SU-DHL-6 (cell line): Measurements from ENCODE around the gene U2AF1L4.

ENCODE experiments used
- CTCF ChIP-seq: fragments of 200-600 bp; sonication (generic); IDR thresholded peaks from one replicate; pipeline ENCODE4 v1.5.1; 2017; ENCODE audit warnings: antibody characterized with exemption, mild to moderate bottlenecking, low read length, moderate library complexity; ENCODE audit not compliant: insufficient read depth, poor library complexity, severe bottlenecking
- EZH2phosphoT487 ChIP-seq: fragments of 200-600 bp; sonication (generic), shearing (Covaris generic); conservative IDR thresholded peaks from 2 replicates; pipeline ENCODE4 v1.6.1; 2018; ENCODE audit warnings: mild to moderate bottlenecking, antibody characterized with exemption, low read length, moderate library complexity, mixed read lengths

- TF ChIP-seq CTCF (no peak), EZH2phosphoT487 (no peak)
Measured at GRCh38 chr19:35774274-35775045, 29.2 kb upstream of the U2AF1L4 start.
